ENCODE measurements around the gene ABCA1. TPM values are rescaled to one million over a fixed set of nuclear protein-coding genes. Genes with fewer than 3 reads are reported as not detected.
A peak's percentile ranks its signal among the peaks of the same experiment; 100 is the strongest.

The ABCA1 gene
- total RNA-seq, 6 experiments from 2014 or later, result 9.1 to 16.5 (median 9.4) TPM

DNA sequence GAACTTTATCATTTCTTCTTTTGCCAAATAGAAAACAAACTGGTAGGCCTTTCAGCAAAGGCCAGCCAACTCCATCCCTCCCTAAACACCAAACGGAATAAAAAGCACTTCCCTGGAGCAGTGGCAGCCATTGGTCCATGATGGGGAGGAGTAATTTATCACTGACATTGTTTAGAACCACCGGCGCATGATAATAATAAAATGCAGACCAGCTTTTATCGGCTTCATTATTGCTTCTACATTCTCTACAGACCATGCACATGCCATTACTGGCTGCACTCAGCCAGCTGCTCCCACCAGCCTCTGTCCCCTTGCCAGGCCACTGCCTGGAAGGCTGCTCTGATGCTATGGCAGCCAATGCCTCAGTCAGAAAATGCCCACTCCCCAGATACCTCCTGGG lies 45.9 kb downstream of the ABCA1 start:
- Mint-ChIP-seq H3K27ac (no peak overlapping the region), H3K36me3 (ENCODE audit: low read depth) (peaks cover 11% of the 10 kb centered on the region; the same call in 1 of the 2 replicates), H3K4me3 (no peak overlapping the region), H3K27me3 (ENCODE audit: insufficient read depth) (no peaks in the 10 kb centered on the region; the same call in 1 of the 2 replicates), H3K9me3 (no peaks in the 10 kb centered on the region), H3K4me1 (ENCODE audit: low read depth) (peaks cover 11% of the 10 kb centered on the region)
- TF ChIP-seq, protein P1, sequence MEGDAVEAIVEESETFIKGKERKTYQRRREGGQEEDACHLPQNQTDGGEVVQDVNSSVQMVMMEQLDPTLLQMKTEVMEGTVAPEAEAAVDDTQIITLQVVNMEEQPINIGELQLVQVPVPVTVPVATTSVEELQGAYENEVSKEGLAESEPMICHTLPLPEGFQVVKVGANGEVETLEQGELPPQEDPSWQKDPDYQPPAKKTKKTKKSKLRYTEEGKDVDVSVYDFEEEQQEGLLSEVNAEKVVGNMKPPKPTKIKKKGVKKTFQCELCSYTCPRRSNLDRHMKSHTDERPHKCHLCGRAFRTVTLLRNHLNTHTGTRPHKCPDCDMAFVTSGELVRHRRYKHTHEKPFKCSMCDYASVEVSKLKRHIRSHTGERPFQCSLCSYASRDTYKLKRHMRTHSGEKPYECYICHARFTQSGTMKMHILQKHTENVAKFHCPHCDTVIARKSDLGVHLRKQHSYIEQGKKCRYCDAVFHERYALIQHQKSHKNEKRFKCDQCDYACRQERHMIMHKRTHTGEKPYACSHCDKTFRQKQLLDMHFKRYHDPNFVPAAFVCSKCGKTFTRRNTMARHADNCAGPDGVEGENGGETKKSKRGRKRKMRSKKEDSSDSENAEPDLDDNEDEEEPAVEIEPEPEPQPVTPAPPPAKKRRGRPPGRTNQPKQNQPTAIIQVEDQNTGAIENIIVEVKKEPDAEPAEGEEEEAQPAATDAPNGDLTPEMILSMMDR (IDR thresholded peaks at IDR 0.05), result no peak
- no peak for DNase-seq

DNA sequence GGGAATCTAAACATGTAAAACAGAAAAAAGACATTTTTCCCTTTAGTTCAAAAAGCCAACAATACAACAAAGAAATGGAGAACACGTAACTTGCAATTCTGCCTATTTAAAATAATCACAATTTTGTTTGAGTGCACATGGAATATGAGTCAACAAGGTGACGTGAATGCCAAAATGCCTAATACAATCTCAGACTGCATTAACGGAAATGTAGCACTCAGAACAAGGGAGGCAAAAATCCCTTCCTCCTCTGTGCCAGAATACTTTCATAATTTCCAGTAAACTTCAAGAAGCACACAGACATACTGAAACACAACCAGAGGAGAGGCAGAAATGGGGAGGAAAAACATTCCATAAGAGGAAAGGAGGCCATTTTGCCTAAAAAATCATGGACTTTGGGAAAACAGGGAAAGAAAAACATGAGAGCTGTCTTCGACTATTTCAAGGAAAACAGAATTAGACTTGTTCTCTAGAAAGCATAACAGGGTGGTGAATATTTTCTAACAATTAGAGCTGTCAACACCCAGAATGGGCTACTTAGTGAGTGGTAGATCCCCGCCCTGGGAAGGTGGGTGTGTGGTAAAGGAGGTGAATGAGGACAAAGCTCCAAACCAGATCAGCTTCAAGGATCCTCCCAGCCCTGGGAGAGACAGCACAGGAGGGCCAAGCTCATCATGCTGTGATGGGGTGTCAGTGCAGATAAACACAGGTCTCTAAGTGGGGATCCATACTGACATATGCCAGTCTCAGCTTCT lies 48.2 kb downstream of the ABCA1 start:
- DNase-seq, result no peak
- Mint-ChIP-seq H3K9me3 (no peaks in the 10 kb centered on the region), H3K4me3 (no peak overlapping the region), H3K27me3 (ENCODE audit: insufficient read depth) (no peaks in the 10 kb centered on the region; the same call in 1 of the 2 replicates), H3K36me3 (ENCODE audit: low read depth) (no peaks in the 10 kb centered on the region), H3K27ac (peak overlapping the region; percentile 17; the same call in 1 of the 2 replicates), H3K4me1 (ENCODE audit: low read depth) (peaks cover 11% of the 10 kb centered on the region)
- TF ChIP-seq, protein P1 (IDR thresholded peaks at IDR 0.05), result no peak

DNA sequence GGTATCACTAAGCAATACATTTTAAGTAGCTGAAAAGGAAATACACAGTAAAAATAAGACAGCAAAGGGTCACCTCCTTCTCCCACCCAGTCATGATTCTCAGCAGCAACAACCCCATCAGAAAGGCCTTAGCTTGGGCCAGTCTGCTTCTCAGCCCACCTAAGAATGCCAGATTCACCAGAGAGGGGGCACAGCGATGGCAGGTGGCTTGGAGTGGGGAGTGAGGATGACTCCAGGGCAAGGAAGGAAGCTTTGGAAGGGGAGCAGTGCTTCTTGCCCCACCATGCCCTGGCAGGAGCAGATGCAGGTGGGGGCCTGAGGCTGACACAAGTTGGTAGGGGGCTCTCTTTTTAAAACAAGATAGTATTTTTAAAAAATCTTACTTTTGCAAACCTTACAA lies 51.4 kb downstream of the ABCA1 start:
- TF ChIP-seq, protein P1 (IDR thresholded peaks at IDR 0.05), result no peak
- no peak overlapping the region for H3K27ac Mint-ChIP-seq
- DNase-seq, result no peak
- no peaks in the 10 kb centered on the region for H3K9me3 Mint-ChIP-seq
- peaks cover 37% of the 10 kb centered on the region for H3K4me1 Mint-ChIP-seq (ENCODE audit: low read depth)
- no peaks in the 10 kb centered on the region for H3K36me3 Mint-ChIP-seq (ENCODE audit: low read depth)
- no peak overlapping the region for H3K4me3 Mint-ChIP-seq
- H3K27me3 Mint-ChIP-seq (ENCODE audit: insufficient read depth), result no peaks in the 10 kb centered on the region; the same call in 1 of the 2 replicates

DNA sequence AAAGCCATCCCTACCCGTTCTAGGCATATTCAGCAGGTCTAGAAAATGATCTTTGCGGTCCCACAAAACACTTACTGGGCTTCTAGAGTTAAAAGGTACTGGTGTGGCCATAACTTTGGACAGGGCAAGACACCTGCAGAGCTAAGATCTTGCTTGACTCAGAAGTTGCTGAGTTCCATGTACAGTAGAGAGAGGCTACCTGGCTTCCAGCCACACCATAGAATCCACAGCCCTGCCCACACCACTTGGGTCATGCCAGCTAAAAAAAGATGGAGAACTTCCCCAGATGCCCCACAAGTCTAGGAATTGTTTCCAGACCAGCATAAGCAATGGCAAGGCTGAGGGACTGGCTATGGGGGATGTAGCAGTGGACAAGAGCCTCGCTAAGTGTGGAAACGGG lies 52.1 kb downstream of the ABCA1 start:
- H3K27ac Mint-ChIP-seq, result no peak overlapping the region
- TF ChIP-seq, protein P1 (IDR thresholded peaks at IDR 0.05), result no peak
- H3K36me3 Mint-ChIP-seq (ENCODE audit: low read depth), result no peaks in the 10 kb centered on the region
- H3K4me3 Mint-ChIP-seq, result no peak overlapping the region
- H3K9me3 Mint-ChIP-seq, result no peaks in the 10 kb centered on the region
- no peak for DNase-seq
- H3K27me3 Mint-ChIP-seq (ENCODE audit: insufficient read depth), result no peaks in the 10 kb centered on the region; the same call in 1 of the 2 replicates
- peaks cover 44% of the 10 kb centered on the region for H3K4me1 Mint-ChIP-seq (ENCODE audit: low read depth)

DNA sequence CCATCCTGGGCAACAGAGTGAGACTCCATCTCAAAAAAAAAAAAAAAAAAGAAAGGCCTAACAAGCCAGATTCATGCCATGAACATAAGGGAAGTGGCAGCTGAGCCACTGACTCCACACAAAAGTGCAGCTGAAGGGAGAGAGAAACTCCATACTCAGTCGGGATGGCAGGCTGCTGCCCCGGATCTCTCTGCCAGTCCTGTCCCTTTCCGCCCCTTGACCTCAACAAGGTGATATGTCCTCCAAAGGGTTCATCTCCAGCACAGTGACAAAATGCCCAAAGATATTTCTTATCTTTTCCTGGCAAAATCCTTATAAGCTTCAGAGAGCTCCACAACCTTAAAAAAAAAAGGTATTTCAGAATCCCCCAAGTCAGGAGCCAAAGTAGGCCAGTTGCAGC lies 52.6 kb downstream of the ABCA1 start:
- Mint-ChIP-seq H3K9me3 (no peaks in the 10 kb centered on the region), H3K27ac (no peak overlapping the region), H3K4me3 (no peak overlapping the region), H3K36me3 (ENCODE audit: low read depth) (no peaks in the 10 kb centered on the region), H3K27me3 (ENCODE audit: insufficient read depth) (no peaks in the 10 kb centered on the region; the same call in 1 of the 2 replicates), H3K4me1 (ENCODE audit: low read depth) (peaks cover 49% of the 10 kb centered on the region)
- DNase-seq, result no peak
- TF ChIP-seq, protein P1 (IDR thresholded peaks at IDR 0.05), result no peak
